ENCODE measurements around the gene KRTAP5-6. TPM values are rescaled to one million over a fixed set of nuclear protein-coding genes. Genes with fewer than 3 reads are reported as not detected.
A peak's percentile ranks its signal among the peaks of the same experiment; 100 is the strongest.

The KRTAP5-6 gene
- total RNA-seq, 1 experiment from 2014 or later: not detected

- H3K36me3 ChIP-seq: no peaks in the 10 kb centered on the region
- H3K4me1 ChIP-seq: peaks cover 8% of the 10 kb centered on the region; the same call in 1 of the 2 replicates
- H3K27me3 ChIP-seq: no peaks in the 10 kb centered on the region
- H3K4me3 ChIP-seq: no peak overlapping the region
- no peak for DNase-seq
- no peaks in the 10 kb centered on the region for H3K9me3 ChIP-seq (replicated peaks)
- H3K27ac ChIP-seq: no peak overlapping the region
These were observed 30.9 kb downstream of the KRTAP5-6 start for GRCh38 chr11:1727861-1728260.

GRCh38 chr11:1728301-1728700 lies 31.3 kb downstream of the KRTAP5-6 start:
- Histone ChIP-seq H3K9me3 (replicated peaks) (no peaks in the 10 kb centered on the region), H3K4me3 (no peak overlapping the region), H3K27ac (no peak overlapping the region), H3K27me3 (no peaks in the 10 kb centered on the region), H3K36me3 (no peaks in the 10 kb centered on the region), H3K4me1 (peaks cover 8% of the 10 kb centered on the region; the same call in 1 of the 2 replicates)
- no peak for DNase-seq

GRCh38 chr11:1728931-1729691 lies 32.1 kb downstream of the KRTAP5-6 start:
- H3K4me1 ChIP-seq: peaks cover 8% of the 10 kb centered on the region; the same call in 1 of the 2 replicates
- H3K27ac ChIP-seq: no peak overlapping the region
- no peak overlapping the region for H3K4me3 ChIP-seq
- no peaks in the 10 kb centered on the region for H3K9me3 ChIP-seq (replicated peaks)
- no peak for DNase-seq
- H3K36me3 ChIP-seq: no peaks in the 10 kb centered on the region
- no peaks in the 10 kb centered on the region for H3K27me3 ChIP-seq

- DNase-seq: no peak
- Histone ChIP-seq H3K4me3 (no peak overlapping the region), H3K36me3 (no peaks in the 10 kb centered on the region), H3K27ac (no peak overlapping the region), H3K27me3 (no peaks in the 10 kb centered on the region), H3K9me3 (replicated peaks) (no peaks in the 10 kb centered on the region), H3K4me1 (peaks cover 8% of the 10 kb centered on the region; the same call in 1 of the 2 replicates)
These were observed 32.7 kb downstream of the KRTAP5-6 start for GRCh38 chr11:1729692-1730011.

- Histone ChIP-seq H3K27me3 (no peaks in the 10 kb centered on the region), H3K27ac (no peak overlapping the region), H3K36me3 (no peaks in the 10 kb centered on the region), H3K4me1 (peaks cover 8% of the 10 kb centered on the region; the same call in 1 of the 2 replicates), H3K4me3 (no peak overlapping the region), H3K9me3 (replicated peaks) (no peaks in the 10 kb centered on the region)
- no peak for DNase-seq
These were observed 33.1 kb downstream of the KRTAP5-6 start for GRCh38 chr11:1730059-1730629.

GRCh38 chr11:1731451-1732059 lies 34.6 kb downstream of the KRTAP5-6 start:
- Histone ChIP-seq H3K9me3 (replicated peaks) (no peaks in the 10 kb centered on the region; the same call in 1 of the 2 replicates), H3K36me3 (no peaks in the 10 kb centered on the region), H3K4me1 (peaks cover 8% of the 10 kb centered on the region; the same call in 1 of the 2 replicates), H3K4me3 (no peak overlapping the region), H3K27me3 (no peaks in the 10 kb centered on the region), H3K27ac (no peak overlapping the region)
- DNase-seq: no peak

GRCh38 chr11:1732418-1733008 lies 35.5 kb downstream of the KRTAP5-6 start:
- no peaks in the 10 kb centered on the region for H3K27me3 ChIP-seq
- no peaks in the 10 kb centered on the region for H3K36me3 ChIP-seq
- no peak overlapping the region for H3K4me3 ChIP-seq
- H3K4me1 ChIP-seq: peaks cover 8% of the 10 kb centered on the region; the same call in 1 of the 2 replicates
- DNase-seq: no peak
- H3K9me3 ChIP-seq (replicated peaks): no peaks in the 10 kb centered on the region; the same call in 1 of the 2 replicates
- H3K27ac ChIP-seq: no peak overlapping the region

GRCh38 chr11:1733009-1733715 lies 36.2 kb downstream of the KRTAP5-6 start:
- Histone ChIP-seq H3K9me3 (replicated peaks) (no peaks in the 10 kb centered on the region; the same call in 1 of the 2 replicates), H3K4me3 (no peak overlapping the region), H3K36me3 (no peaks in the 10 kb centered on the region), H3K27me3 (no peaks in the 10 kb centered on the region), H3K27ac (no peak overlapping the region), H3K4me1 (peaks cover 8% of the 10 kb centered on the region; the same call in 1 of the 2 replicates)
- DNase-seq: no peak

GRCh38 chr11:1733716-1734640 lies 37.0 kb downstream of the KRTAP5-6 start:
- Histone ChIP-seq H3K27ac (no peak overlapping the region), H3K9me3 (replicated peaks) (no peaks in the 10 kb centered on the region; the same call in 1 of the 2 replicates), H3K27me3 (no peaks in the 10 kb centered on the region), H3K36me3 (no peaks in the 10 kb centered on the region), H3K4me1 (peaks cover 8% of the 10 kb centered on the region; the same call in 1 of the 2 replicates), H3K4me3 (no peak overlapping the region)
- no peak for DNase-seq

- Histone ChIP-seq H3K4me3 (no peak overlapping the region), H3K9me3 (replicated peaks) (no peaks in the 10 kb centered on the region; the same call in 1 of the 2 replicates), H3K27ac (no peak overlapping the region), H3K36me3 (no peaks in the 10 kb centered on the region), H3K4me1 (peaks cover 8% of the 10 kb centered on the region; the same call in 1 of the 2 replicates), H3K27me3 (no peaks in the 10 kb centered on the region)
- DNase-seq: no peak
These were observed 37.7 kb downstream of the KRTAP5-6 start for GRCh38 chr11:1734641-1735081.

- Histone ChIP-seq H3K27me3 (no peaks in the 10 kb centered on the region), H3K27ac (no peak overlapping the region), H3K4me3 (no peak overlapping the region), H3K9me3 (replicated peaks) (no peaks in the 10 kb centered on the region; the same call in 1 of the 2 replicates), H3K36me3 (no peaks in the 10 kb centered on the region), H3K4me1 (peaks cover 4% of the 10 kb centered on the region; the same call in 1 of the 2 replicates)
- no peak for DNase-seq
These were observed 38.3 kb downstream of the KRTAP5-6 start for GRCh38 chr11:1735271-1735670.

- peak in 1 of 2 experiments; percentile 24 for DNase-seq
- no peak overlapping the region for H3K4me3 ChIP-seq
- H3K27me3 ChIP-seq: no peaks in the 10 kb centered on the region
- H3K36me3 ChIP-seq: no peaks in the 10 kb centered on the region
- H3K4me1 ChIP-seq: no peaks in the 10 kb centered on the region
- no peaks in the 10 kb centered on the region; the same call in 1 of the 2 replicates for H3K9me3 ChIP-seq (replicated peaks)
- no peak overlapping the region for H3K27ac ChIP-seq
These were observed 39.5 kb downstream of the KRTAP5-6 start for GRCh38 chr11:1736447-1736992.

GRCh38 chr11:1737080-1737757 lies 40.2 kb downstream of the KRTAP5-6 start:
- no peaks in the 10 kb centered on the region for H3K4me1 ChIP-seq
- no peak overlapping the region for H3K27ac ChIP-seq
- H3K9me3 ChIP-seq (replicated peaks): no peaks in the 10 kb centered on the region; the same call in 1 of the 2 replicates
- no peak for DNase-seq
- no peak overlapping the region for H3K4me3 ChIP-seq
- H3K27me3 ChIP-seq: no peaks in the 10 kb centered on the region
- no peaks in the 10 kb centered on the region for H3K36me3 ChIP-seq
